Neural crest cell (in vitro differentiated cells): Measurements from ENCODE around the gene TEX10. TPM values are rescaled to one million over a fixed set of nuclear protein-coding genes. Genes with fewer than 3 reads are reported as not detected.

Experiments
- DNase-seq: peaks from one replicate; pipeline ENCODE4 v3.0.0; 2021; ENCODE audit warnings: low read depth, mixed read lengths, low spot score
- H3K27ac Mint-ChIP-seq: one replicate; pipeline ENCODE4 v1.8.0; 2021; ENCODE audit warnings: mild to moderate bottlenecking, mixed read lengths; ENCODE audit not compliant: unreplicated experiment
- H3K27me3 Mint-ChIP-seq: 2 replicates; pipeline ENCODE4 v1.8.0; 2021; ENCODE audit warnings: low read depth, mild to moderate bottlenecking, mixed read lengths
- H3K36me3 Mint-ChIP-seq: 2 replicates; pipeline ENCODE4 v1.8.0; 2021; ENCODE audit warnings: low read depth, mild to moderate bottlenecking, mixed read lengths
- H3K4me1 Mint-ChIP-seq: 2 replicates; pipeline ENCODE4 v1.8.0; 2021; ENCODE audit warnings: mixed read lengths
- H3K4me3 Mint-ChIP-seq: one replicate; pipeline ENCODE4 v1.8.0; 2021; ENCODE audit warnings: mild to moderate bottlenecking, mixed read lengths
- H3K9me3 Mint-ChIP-seq: 2 replicates; pipeline ENCODE4 v1.8.0; 2021; ENCODE audit warnings: mixed read lengths
- CTCF ChIP-seq: fragments of 200-600 bp; sonication (generic); conservative IDR thresholded peaks from 2 replicates; pipeline ENCODE4 v1.5.0; 2021; ENCODE audit warnings: antibody characterized with exemption, mild to moderate bottlenecking
- total RNA-seq: library from RNA; stranded (reverse); gene quantifications from 2 replicates; pipeline ENCODE4 v1.2.1, GENCODE V29; 2021

Gene TEX10
- total RNA-seq, 1 donor from 2014 or later = 42.2 TPM

GRCh38 chr9:100370064-100370723 lies 17.5 kb upstream of the TEX10 start:
- Mint-ChIP-seq H3K27ac (no peak overlapping the region), H3K4me3 (no peak overlapping the region), H3K4me1 (no peaks in the 10 kb centered on the region), H3K36me3 (peaks cover 50% of the 10 kb centered on the region), H3K27me3 (no peaks in the 10 kb centered on the region), H3K9me3 (peaks cover 23% of the 10 kb centered on the region)
- no peak for TF ChIP-seq CTCF
- DNase-seq = no peak

GRCh38 chr9:100368672-100369071 lies 15.9 kb upstream of the TEX10 start:
- TF ChIP-seq CTCF = no peak
- no peak for DNase-seq
- H3K9me3 Mint-ChIP-seq = peaks cover 28% of the 10 kb centered on the region
- H3K27me3 Mint-ChIP-seq = no peaks in the 10 kb centered on the region
- no peaks in the 10 kb centered on the region for H3K4me1 Mint-ChIP-seq
- H3K4me3 Mint-ChIP-seq = no peak overlapping the region
- peaks cover 63% of the 10 kb centered on the region for H3K36me3 Mint-ChIP-seq
- H3K27ac Mint-ChIP-seq = no peak overlapping the region

GRCh38 chr9:100366121-100366520 lies 13.4 kb upstream of the TEX10 start:
- Mint-ChIP-seq H3K36me3 (peaks cover 57% of the 10 kb centered on the region), H3K9me3 (peaks cover 30% of the 10 kb centered on the region)
- no peak for DNase-seq

GRCh38 chr9:100364013-100364412 lies 11.3 kb upstream of the TEX10 start:
- peaks cover 55% of the 10 kb centered on the region for H3K36me3 Mint-ChIP-seq
- H3K9me3 Mint-ChIP-seq = peaks cover 34% of the 10 kb centered on the region
- no peak for TF ChIP-seq CTCF
- H3K27ac Mint-ChIP-seq = no peak overlapping the region
- no peaks in the 10 kb centered on the region for H3K4me1 Mint-ChIP-seq
- DNase-seq = no peak
- H3K27me3 Mint-ChIP-seq = no peaks in the 10 kb centered on the region
- H3K4me3 Mint-ChIP-seq = no peak overlapping the region

More at GRCh38 chr9:100366121-100366520, 13.4 kb upstream of the TEX10 start:
- H3K27ac Mint-ChIP-seq = no peak overlapping the region
- no peak overlapping the region for H3K4me3 Mint-ChIP-seq
- H3K4me1 Mint-ChIP-seq = no peaks in the 10 kb centered on the region
- H3K27me3 Mint-ChIP-seq = no peaks in the 10 kb centered on the region
- TF ChIP-seq CTCF = no peak

- TF ChIP-seq CTCF = no peak
- H3K36me3 Mint-ChIP-seq = peaks cover 48% of the 10 kb centered on the region
Measured at GRCh38 chr9:100359057-100359456, 6.3 kb upstream of the TEX10 start.

More at GRCh38 chr9:100359057-100359456, 6.3 kb upstream of the TEX10 start:
- Mint-ChIP-seq H3K4me3 (no peak overlapping the region), H3K27me3 (no peaks in the 10 kb centered on the region), H3K9me3 (peaks cover 27% of the 10 kb centered on the region), H3K27ac (no peak overlapping the region), H3K4me1 (peaks cover 17% of the 10 kb centered on the region)
- DNase-seq = no peak
